ENCODE data around the gene SH2D3A.
"Not testable (repeated sequence)": the region's sequence is repeated elsewhere in the genome, so short reads cannot be mapped to it uniquely, and the experiment has no call there.

Gene SH2D3A

DNA sequence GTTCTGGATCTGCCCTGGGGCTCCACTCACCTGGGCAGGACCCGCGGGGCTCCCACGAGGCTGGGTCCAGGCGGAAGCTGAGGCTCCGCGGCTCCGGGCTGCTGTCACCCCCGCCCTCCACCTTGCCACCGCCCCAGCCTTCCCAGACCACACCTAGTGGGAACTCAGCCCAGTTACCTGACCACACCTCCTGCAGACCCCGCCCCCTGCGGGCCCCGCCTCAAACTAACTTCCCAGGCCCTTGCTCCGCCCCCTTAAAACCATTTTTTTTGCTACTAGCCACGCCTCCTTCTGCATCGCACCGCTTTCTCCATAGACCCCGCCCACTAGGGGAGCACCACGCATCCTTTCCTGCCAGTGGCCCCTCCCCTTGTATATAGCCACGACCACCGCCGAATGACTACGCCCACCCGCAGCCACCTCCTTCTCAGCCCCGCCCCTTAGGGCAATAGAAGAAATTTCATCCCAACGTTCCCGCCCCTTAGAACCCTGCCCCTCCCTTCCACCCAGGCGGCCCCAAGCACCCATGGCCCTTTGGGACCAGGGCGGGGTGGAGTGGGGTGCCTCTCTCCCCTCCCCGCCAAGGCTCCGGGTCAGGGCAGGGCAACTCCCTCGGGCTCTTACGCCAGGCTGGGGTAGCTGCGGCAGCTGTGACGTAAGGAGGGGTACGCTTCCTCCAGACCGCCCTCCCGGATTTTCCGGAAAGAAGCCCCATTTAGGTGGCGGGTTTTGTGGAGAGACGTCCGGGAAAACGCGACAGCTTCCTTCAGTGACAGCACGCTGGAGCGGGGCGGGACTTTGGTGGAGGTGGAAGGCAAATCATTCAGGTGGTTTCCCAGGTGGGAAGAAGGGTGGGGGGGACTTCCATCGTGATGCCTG is at the start of gene SH2D3A:
TSS of gene SH2D3A (minus strand) at position 79 of the 879 bp plus-strand sequence. CDS start 3,687 bp downstream, outside the sequence.
- DNase-seq = peak; percentile 67 to 85

DNA sequence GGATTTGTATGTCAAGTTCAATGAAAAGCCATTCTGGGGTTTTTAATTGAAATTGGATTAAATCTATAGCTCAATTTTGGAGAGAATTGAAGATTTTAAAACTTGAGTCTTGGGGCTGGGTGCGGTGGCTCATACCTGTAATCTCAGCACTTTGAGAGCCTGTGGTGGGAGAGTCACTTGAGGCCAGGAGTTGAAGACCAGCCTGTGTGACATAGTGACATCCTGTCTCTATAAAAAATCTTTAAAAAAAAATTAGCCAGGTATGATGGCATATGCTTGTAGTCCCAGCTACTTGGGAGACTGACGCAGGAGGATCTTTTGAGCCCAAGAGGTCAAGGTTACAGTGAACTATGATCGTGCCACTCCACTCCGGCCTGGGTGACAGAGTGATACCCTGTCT is 46.4 kb upstream of the SH2D3A start:
- DNase-seq = no peak

DNA sequence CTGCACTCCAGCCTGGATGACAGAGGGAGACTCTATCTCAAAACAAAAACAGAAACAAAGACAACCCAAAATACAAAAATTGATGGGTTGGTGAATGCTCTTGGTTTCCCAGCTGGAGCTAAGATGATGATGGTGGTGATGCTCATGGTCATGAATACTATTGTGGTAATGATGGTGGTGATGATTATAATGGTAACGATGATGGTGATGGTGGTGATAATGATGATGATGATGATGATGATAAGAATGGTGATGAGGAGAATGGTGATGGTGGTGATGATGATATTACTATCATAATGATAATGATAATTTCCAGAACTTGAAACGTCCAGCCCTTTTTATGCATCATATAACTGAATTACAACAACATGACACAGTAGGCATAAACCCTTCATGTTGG is 45.4 kb upstream of the SH2D3A start:
- DNase-seq = no peak

DNA sequence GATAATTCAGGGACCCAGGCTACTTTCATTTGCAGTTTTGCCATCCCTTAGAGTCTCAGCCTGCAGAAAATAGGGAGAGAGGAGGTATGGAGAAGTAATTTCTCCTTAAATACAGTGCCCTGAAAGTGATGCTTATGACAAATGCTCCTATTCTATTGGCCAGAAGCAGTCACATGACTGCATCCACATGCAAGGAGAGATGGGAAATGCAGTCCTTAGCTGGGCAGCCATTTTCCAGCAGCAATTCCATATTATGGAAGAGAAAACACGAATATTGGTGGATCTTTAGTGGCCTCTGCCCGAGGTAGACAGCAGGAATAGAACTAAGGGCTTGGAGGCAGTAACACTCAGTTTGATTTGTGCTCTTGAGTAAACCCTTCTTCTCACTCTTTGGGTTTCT is 44.7 kb upstream of the SH2D3A start:
- DNase-seq = peak in 1 of 2 experiments; percentile 14

DNA sequence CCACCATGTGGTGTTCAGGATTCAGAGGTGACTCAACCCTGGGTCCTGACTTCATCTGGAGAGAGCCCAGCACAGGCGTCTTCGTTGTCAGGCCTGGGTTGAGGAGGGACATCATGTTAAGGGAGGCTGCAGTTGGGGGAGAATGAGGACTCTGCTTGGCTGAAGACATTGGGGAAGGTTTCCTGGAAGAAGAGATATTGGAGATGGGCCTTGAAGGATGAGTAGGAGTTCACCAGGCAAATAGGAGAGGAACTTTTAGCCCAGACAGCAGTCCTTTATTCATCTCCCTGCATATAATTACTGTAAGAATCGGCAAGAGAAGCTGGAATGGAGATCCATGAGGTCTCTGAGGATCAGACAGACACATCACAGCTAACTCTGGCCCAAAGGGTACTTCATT is 44.1 kb upstream of the SH2D3A start:
- DNase-seq = no peak

DNA sequence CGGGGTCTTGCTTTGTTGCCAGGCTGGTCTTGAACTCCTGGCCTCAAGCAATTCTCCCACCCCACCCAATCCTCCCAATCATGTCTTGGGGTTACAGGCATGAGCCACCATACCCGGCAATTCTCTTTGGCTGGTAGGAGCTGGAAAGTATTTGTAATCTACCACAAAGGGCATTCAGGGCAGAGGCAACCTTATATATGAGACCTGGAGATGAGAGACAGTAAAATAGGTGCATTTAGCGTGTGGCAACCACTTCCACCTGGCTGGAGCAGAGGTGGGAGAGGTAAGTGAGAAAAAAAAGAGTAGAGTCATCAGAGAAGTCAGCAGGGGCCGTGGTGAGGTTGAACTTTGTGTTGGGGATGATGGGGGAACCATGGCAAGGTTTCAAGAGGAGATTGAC is 42.0 kb upstream of the SH2D3A start:
- DNase-seq = no peak

DNA sequence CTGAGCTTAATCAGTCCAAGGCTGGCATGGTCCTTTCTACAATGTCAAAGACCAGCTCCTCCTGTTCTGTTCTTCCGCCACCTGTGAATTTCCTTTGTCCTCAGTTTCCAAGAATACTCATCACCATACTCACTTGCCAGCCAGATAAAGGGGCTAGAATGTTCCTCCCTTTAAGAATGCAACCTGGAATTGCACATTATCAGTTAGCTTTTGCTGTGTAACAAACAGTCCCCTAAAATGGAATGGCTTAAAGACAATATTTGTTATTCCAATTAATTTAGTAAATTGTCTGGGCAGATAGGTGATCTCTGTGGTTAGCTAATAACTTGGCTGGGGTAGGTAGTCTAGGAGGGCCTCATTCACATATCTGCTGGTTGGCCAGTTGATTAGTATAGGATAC is 41.3 kb upstream of the SH2D3A start:
- DNase-seq = no peak

DNA sequence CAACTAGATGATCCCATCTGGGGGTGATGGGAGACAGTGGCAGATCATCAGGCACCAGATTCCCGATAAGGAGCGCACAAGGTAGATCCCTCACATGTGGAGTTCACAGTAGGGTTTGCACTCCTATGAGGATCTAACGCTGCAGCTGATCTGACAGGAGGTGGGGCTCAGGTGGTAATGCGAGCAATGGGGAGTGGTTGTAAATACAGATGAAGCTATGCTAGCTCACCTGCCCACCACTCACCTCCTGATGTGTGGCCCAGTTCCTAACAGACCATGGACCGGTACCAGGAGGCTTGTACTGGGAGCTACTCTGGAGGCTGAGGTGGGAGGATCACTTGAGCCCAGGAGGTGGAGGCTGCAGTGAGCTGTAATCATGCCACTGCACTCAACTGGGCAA is 40.1 kb upstream of the SH2D3A start:
- DNase-seq = no peak

DNA sequence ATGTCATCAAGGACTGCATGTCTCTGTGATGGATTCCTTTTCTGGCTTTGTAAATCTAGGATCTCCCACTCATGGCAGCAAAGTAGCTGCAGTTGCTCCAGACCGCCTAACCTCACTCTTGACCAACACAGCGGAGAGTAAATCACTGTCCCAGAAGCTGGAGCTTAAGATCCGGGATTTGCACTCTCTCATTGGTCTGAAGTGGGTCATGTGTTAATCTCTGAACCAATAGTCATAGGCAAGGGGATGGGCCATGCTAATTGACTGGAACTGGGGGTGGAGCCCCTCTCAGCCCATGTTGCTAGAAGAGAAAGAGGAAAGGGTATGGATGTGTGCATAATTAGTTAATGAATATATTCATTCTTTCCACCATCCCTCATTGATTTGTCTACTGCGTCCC is 39.3 kb upstream of the SH2D3A start:
- no peak for DNase-seq

DNA sequence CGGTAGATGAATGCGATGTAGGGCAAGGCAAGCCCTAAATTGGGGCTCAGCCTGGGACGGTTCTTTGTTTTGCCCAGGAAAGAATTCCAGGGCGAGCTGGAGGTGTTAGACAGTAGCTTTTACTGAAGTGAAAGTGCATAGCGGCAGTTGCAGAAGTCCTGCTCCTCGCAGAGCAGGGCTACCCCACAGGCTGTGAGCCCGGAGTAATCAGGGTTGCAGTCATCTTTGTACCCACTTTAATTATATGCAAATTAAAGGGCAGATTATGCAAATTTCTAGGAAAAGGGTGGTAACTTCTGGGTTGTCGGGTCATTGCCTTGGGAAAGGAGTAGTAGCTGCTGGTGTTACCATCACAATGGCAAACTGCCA is 35.8 kb upstream of the SH2D3A start:
- DNase-seq = no peak

DNA sequence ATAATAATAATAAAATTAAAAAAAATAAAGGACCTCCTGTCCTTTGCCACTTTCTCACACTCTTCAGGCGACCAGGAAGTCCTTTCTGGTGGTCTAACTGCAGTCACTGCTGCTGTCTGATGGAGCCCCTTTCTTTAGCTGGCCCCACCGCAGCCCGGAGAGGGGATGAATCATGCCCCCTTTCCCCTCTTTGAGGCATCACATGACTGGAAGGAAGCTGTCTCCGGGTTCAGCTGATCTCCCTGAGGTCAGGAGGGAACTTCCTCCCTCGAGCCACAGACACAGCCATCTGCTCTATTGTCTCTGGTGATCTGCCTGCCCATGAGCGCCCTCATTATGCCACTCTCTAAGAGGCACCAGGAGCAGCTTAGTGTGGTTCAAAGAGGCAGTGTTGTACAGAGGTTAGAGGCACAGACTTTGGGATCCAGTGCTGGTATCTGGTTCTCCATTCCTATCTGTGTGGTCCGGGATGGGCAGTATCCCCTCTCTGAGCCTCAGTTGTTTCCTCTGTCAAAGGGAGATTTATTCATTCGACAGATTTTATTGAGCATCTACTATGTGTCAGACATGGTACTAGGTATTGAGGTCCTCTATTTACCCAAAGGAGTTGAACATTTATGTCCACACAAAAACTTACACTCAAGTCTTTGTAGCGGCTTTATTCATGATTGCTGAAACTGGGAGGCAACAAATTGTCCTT is 35.3 kb upstream of the SH2D3A start:
- DNase-seq = no peak

DNA sequence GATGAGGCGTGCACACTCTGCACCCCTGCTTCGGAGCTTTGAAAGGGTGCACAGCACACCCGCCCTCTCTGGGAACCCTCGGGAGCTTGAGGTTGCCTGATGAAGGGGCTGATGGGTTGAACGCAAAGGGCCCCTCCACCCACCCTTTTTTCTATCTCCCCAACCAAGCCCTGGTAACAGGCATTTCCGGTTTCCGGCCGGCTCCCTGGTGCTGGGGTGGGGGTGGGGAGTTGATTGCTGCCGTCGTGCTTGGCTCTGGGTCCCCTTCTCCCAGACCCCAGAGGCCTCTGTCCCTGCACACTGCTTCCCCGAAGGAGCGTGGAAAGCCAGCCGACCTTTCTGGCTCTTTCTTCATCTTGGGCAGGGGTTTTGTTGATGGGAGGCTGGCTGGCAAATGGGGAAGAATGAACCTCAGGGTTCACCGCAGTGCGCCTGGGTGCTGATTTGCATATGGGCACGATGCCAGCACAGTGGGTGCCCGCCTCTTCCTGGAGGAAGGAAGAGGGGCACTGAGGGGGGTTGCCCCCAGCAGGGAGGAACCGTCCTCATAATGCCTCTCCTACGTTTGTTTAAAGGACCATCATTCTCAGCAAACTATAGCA is 34.4 kb upstream of the SH2D3A start:
- peak in 1 of 2 experiments; percentile 12 for DNase-seq

DNA sequence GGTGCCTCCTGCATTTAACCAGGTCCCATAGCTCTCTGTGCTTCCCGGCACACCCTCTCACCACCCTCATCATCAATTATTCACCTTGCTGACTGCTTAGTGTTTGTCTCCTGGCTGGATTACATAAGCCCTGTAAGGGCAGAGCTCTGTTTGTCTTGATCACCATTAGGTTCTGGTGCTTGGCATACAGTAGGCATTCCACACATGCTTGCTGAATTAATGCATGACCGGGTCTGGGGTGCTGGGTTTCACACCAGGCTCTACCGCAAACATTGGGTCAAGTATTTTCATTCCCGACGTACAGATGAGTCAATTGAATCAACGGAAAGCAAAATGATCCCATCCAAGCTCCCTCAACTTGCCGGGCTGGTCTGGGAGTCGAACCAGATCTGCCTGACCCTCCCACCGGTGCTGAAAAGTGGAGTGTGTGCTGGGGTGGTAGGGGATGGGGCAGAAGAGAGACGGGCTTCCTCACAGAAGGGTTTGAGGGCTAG is 33.8 kb upstream of the SH2D3A start:
- no peak for DNase-seq

DNA sequence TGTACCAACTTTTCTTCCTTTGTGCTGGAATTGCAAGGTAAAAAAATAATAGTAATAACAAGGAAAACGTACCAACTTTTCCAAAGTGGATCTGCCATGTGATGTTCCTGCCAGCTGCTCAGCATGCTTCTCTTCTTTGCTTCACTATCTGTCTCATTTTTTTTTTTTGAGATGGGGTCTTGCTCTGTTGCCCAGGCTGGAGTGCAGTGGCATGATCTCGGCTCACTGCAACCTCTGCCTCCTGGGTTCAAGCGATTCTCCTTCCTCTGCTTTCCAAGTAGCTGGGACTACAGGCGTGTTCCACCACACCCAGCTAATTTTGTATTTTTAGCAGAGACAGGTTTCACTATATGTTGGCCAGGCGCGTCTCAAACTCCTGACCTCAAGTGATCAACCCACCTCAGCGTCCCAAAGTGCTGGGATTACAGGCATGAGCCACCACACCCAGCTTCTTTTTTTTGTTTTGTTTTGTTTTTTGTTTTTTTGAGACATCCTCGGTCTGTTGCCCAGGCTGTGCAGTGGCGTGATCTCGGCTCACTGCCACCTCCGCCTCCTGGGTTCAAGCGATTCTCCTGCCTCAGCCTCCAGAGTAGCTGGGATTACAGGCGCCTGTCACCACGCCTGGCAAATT is 33.0 kb upstream of the SH2D3A start:
- not testable (repeated sequence) for DNase-seq

DNA sequence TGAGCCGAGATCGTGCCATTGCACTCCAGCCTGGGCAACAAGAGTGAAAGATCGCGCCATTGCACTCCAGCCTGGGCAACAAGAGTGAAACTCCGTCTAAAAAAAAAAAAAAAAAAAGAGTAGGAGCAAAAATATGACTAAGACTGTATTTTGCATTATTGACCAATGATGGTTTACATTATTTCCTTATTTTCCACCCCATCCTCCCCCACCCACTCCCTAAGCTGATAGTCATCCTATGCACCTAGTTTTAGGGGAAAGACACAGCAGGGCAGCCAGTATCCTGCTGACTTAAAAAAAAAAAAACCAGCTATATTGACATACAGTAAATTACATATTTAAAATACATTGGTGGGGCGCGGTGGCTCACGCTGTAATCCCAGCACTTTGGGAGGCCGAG is 30.4 kb upstream of the SH2D3A start:
- no peak for DNase-seq

DNA sequence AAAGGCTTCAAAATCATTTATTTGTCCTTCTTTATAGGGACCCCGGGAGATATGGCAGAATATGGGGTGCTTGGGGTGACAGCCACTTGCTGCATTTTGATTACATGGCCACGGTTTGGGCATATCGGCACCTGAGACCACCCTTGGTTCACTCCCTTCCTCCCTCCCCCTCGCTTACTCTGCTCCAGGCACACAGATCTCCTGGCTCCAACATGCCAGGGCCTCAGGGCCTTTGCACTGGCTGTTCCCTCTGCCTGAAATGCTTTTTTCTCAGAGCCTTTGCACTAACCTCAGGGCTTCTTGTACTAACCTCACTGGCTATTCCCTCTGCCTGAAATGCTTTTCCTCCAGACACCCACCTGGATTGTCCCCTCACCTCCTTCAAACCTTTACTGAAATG is 29.0 kb upstream of the SH2D3A start:
- DNase-seq = no peak

DNA sequence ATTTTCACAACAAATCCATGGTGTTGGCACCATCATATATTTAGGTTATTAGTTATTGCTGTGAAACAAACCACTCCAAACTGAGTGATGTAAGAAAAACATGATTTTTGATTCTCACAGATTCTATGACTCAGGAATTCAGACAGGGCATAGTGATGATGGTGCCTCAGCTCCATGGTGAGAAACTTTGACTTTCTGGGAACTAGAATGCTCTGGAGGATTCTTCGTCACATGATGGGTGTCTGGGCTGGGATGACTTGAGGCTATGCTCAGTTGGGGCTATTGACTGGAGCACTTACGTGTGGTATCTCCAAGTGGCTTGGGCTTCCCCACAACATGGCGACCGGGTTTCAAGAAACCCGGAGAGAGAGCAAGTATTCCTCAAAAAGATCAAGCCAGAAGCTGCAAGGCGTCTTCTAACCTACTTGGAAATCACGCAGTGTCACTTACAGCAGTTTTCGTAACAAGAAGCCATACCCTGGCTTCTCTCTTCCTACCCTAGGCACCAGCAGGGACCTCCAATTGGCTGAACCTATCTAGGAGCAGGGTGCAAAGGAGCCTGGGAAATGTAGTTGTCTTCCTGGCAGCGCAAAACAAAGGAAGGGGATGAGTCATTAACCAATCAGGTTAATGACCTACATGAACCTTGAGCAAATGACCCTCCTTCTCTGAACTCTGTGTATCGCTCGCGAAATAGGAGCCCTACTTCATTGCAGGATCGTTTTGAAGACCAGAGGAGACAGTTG is 27.6 kb upstream of the SH2D3A start:
- DNase-seq = no peak

DNA sequence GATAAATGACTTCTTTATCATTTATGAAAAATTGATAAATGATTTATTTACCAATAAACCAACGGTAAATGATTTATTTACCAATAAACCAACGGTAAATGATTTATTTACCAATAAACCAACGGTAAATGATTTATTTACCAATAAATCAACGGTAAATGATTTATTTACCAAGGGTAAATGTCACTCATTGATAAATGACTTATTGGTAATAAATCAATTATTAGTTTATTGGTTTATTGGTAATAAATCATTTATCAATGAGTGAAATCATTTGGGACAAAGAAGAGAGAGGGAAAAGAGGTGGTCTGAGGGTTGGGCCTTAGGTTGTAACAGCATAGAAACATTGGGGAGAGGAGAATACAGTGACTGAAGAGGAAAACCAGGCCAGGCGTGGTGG is 26.7 kb upstream of the SH2D3A start:
- no peak for DNase-seq

DNA sequence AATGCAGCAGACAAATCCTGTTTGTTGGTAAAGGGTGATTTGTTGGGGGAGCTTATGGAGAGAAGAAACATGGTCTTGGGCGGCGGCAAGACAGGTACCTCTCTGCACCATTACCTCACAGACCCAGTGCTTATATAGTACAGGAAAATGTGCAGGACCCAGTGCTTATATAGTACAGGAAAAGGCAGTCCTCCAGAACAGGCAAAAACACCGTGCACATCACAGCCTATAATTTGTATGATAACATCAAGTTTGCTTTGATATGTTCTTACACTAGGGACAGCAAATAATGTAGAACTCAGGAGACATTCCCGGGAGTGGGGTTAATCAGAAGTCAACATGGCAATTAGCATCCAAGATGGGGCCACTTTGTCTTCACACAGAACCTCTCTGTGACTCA is 26.2 kb upstream of the SH2D3A start:
- no peak for DNase-seq

DNA sequence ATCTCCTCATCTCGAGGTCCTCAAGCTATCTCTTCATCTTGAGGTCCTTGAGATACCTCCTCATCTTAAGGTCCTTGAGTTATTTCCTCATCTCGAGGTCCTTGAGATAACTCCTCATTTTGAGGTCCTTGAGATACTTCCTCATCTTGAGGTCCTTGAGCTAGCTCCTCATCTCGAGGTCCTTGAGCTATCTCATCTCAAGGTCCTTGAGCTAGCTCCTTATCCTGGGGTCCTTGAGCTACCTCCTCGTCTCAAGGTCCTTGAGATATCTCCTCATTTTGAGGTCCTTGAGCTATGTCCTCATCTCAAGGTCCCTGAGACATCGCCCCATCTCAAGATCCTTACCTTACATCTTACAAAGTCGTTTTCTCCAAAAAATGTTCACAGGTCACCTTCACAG is 24.0 kb upstream of the SH2D3A start:
- DNase-seq = no peak

DNA sequence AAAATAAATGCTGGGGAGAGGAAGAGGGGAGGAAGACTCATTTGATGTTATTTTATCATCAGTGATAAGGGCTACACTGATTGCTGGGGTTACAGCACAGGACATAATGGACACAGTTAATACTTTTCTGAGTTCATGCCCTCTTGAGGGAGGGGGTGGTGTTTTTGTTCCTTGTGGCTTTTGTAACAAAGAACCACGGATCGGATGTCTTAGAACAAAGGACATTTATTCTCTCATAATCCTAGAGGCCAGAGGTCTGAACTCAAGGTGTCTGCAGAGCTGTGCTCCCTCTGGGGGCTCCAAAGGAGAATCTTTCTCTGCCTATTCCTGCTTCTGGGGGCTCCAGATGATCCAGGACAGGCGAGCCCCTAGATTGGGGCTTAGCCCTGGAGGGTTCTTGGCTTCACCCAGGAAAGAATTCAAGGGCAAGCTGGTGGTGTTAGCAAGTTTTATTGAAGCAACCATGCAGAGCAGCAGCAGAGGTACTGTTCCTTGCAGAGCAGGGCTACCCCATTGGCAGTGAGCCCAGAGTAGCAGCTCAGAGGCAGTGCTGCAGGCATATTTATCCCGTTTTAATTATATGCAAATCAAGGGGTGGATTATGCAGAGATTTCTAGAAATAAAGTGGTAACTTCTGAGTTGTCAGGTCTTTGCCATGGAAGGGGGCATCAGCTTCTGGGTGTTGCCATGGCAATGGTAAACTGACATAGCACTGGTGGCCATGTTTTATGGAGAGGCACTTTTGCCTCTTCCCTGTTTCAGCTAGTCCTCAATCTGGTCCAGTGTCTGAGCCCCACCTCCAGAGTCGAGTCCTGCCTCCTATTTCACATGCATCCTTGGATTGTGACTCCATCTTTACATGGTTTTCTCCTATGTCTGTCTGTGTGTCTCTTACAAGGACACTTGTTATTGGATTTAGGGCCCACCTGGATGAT is 23.2 kb upstream of the SH2D3A start:
- no peak for DNase-seq
